ENCODE data around the gene PHF20. TPM values are rescaled to one million over a fixed set of nuclear protein-coding genes. Genes with fewer than 3 reads are reported as not detected.
"Not testable (repeated sequence)": the region's sequence is repeated elsewhere in the genome, so short reads cannot be mapped to it uniquely, and the experiment has no call there.

The PHF20 gene
- polyA plus RNA-seq, 1 donor from 2014 or later: 49.2 TPM

DNA sequence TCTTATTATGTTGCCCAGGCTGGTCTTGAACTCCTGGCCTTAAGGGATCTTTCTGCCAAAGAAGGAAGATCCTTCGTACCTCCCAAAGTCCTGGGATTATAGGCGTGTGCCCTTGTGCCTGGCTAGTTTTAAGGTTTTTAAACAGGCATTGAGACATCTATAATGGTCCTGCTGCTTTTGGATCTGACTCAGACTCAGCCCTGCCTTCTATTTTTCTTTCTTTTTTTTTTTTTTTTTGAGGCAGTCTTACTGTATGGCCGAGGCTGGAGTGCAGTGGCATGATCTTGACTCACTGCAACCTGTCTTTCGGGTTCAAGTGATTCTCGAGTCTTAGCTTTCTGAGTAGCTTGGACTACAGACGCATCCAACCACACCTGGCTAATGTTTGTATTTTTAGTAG, 73.7 kb downstream of the PHF20 start:
- no peaks in the 10 kb centered on the region for H3K79me2 ChIP-seq (replicated peaks; ENCODE audit: insufficient read depth, low read length)
- H3K9me2 ChIP-seq (ENCODE audit: insufficient read depth, low read length): no peaks in the 10 kb centered on the region

DNA sequence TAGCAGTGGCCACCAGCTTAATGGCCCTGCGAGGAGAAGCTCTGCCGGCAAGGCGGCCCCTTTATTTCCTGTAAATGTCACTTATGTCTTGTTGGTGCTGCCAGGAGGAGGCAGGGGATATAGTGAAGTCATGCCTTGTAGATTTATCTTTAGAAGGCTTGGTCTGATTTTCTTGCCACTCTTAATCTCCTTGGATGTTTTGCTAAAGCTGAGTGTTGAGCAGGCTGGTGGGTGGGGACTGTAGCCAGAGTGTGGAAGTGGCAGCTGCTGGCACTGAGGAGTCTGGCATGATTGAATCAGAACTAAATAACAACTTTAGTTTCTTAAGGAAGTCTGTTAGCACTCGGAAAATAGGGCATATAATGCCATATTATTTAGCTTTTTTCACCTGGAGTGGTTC, 77.9 kb downstream of the PHF20 start:
- Histone ChIP-seq H3K4me2 (ENCODE audit: low read length) (no peak overlapping the region), H3K9me3 (ENCODE audit: low read length) (no peaks in the 10 kb centered on the region), H3K27ac (ENCODE audit: low read length) (no peak overlapping the region), H4K20me1 (ENCODE audit: insufficient read depth) (no peaks in the 10 kb centered on the region), H3K9ac (ENCODE audit: low read length) (no peak overlapping the region), H3K27me3 (ENCODE audit: insufficient read depth, low read depth, low read length) (no peaks in the 10 kb centered on the region), H2AFZ (ENCODE audit: low read depth, low read length) (no peak overlapping the region), H3K9me2 (ENCODE audit: insufficient read depth, low read length) (no peaks in the 10 kb centered on the region), H3K4me3 (ENCODE audit: low read length) (no peak overlapping the region), H3K79me2 (replicated peaks; ENCODE audit: insufficient read depth, low read length) (no peaks in the 10 kb centered on the region), H3F3A (ENCODE audit: insufficient read depth, low read length, poor library complexity, severe bottlenecking) (no peaks in the 10 kb centered on the region), H3K36me3 (ENCODE audit: insufficient read depth, low read length) (no peaks in the 10 kb centered on the region)
- TF ChIP-seq EP300 (conservative IDR thresholded peaks at IDR 0.05; ENCODE audit: poor library complexity, severe bottlenecking) (no peak), RAD21 (conservative IDR thresholded peaks at IDR 0.05) (no peak), SMC3 (conservative IDR thresholded peaks at IDR 0.05; ENCODE audit: poor library complexity) (no peak), TAF1 (IDR thresholded peaks at IDR 0.05; ENCODE audit: low read depth) (no peak), REST (IDR thresholded peaks at IDR 0.05; ENCODE audit: borderline replicate concordance) (no peak), POLR2AphosphoS5 (IDR thresholded peaks at IDR 0.05) (no peak), MXI1 (conservative IDR thresholded peaks at IDR 0.05; ENCODE audit: poor library complexity, severe bottlenecking) (no peak), EZH2 (IDR thresholded peaks at IDR 0.05; ENCODE audit: borderline replicate concordance, insufficient read depth, low read length, poor library complexity, severe bottlenecking) (no peak)
- TF ChIP-seq, protein P1, sequence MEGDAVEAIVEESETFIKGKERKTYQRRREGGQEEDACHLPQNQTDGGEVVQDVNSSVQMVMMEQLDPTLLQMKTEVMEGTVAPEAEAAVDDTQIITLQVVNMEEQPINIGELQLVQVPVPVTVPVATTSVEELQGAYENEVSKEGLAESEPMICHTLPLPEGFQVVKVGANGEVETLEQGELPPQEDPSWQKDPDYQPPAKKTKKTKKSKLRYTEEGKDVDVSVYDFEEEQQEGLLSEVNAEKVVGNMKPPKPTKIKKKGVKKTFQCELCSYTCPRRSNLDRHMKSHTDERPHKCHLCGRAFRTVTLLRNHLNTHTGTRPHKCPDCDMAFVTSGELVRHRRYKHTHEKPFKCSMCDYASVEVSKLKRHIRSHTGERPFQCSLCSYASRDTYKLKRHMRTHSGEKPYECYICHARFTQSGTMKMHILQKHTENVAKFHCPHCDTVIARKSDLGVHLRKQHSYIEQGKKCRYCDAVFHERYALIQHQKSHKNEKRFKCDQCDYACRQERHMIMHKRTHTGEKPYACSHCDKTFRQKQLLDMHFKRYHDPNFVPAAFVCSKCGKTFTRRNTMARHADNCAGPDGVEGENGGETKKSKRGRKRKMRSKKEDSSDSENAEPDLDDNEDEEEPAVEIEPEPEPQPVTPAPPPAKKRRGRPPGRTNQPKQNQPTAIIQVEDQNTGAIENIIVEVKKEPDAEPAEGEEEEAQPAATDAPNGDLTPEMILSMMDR (IDR thresholded peaks at IDR 0.05; ENCODE audit: poor library complexity, severe bottlenecking): no peak

More for the DNA sequence above, 73.7 kb downstream of the PHF20 start:
- H3K36me3 ChIP-seq (ENCODE audit: insufficient read depth, low read length): no peaks in the 10 kb centered on the region
- H3K27ac ChIP-seq (ENCODE audit: low read length): no peak overlapping the region
- H3K9ac ChIP-seq (ENCODE audit: low read length): no peak overlapping the region
- no peak overlapping the region for H3K4me3 ChIP-seq (ENCODE audit: low read length)
- TF ChIP-seq EP300 (conservative IDR thresholded peaks at IDR 0.05; ENCODE audit: poor library complexity, severe bottlenecking) (no peak), EZH2 (IDR thresholded peaks at IDR 0.05; ENCODE audit: borderline replicate concordance, insufficient read depth, low read length, poor library complexity, severe bottlenecking) (no peak), TAF1 (IDR thresholded peaks at IDR 0.05; ENCODE audit: low read depth) (no peak), POLR2AphosphoS5 (IDR thresholded peaks at IDR 0.05) (no peak), MXI1 (conservative IDR thresholded peaks at IDR 0.05; ENCODE audit: poor library complexity, severe bottlenecking) (no peak), RAD21 (conservative IDR thresholded peaks at IDR 0.05) (no peak), REST (IDR thresholded peaks at IDR 0.05; ENCODE audit: borderline replicate concordance) (no peak)
- TF ChIP-seq, protein P1 (IDR thresholded peaks at IDR 0.05; ENCODE audit: poor library complexity, severe bottlenecking): no peak
- H3F3A ChIP-seq (ENCODE audit: insufficient read depth, low read length, poor library complexity, severe bottlenecking): no peaks in the 10 kb centered on the region
- H2AFZ ChIP-seq (ENCODE audit: low read depth, low read length): no peak overlapping the region
- H3K9me3 ChIP-seq (ENCODE audit: low read length): peaks cover 3% of the 10 kb centered on the region
- H4K20me1 ChIP-seq (ENCODE audit: insufficient read depth): no peaks in the 10 kb centered on the region
- no peak overlapping the region for H3K4me2 ChIP-seq (ENCODE audit: low read length)
- H3K27me3 ChIP-seq (ENCODE audit: insufficient read depth, low read depth, low read length): no peaks in the 10 kb centered on the region

DNA sequence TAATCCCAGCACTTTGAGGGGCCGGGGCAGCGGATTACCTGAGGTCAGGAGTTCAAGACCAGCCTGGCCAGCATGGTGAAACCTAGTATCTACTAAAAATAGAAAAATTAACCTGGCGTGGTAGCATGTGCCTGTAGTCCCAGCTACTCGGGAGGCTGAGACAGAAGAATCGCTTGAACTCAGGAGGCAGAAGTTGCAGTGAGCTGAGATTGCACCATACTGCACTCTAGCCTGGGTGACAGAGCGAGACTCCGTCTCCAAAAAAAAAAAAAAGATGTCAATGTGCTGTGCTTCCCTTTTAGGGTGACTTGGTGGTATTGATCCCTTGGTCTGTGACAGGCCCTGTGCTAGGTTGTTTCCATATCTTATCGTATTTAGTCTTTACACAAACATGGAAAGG, 79.8 kb downstream of the PHF20 start:
- not testable (repeated sequence) for H3K36me3 ChIP-seq (ENCODE audit: insufficient read depth, low read length); H3K27me3 ChIP-seq (ENCODE audit: insufficient read depth, low read depth, low read length); H3K79me2 ChIP-seq (replicated peaks; ENCODE audit: insufficient read depth, low read length)

More for the DNA sequence above, 79.8 kb downstream of the PHF20 start:
- H4K20me1 ChIP-seq (ENCODE audit: insufficient read depth); H2AFZ ChIP-seq (ENCODE audit: low read depth, low read length); H3K9me2 ChIP-seq (ENCODE audit: insufficient read depth, low read length); H3K27ac ChIP-seq (ENCODE audit: low read length); H3F3A ChIP-seq (ENCODE audit: insufficient read depth, low read length, poor library complexity, severe bottlenecking); H3K4me3 ChIP-seq (ENCODE audit: low read length); H3K9ac ChIP-seq (ENCODE audit: low read length); H3K4me2 ChIP-seq (ENCODE audit: low read length); H3K9me3 ChIP-seq (ENCODE audit: low read length): not testable (repeated sequence)
